Measurements from ENCODE around the gene BSN. TPM values are rescaled to one million over a fixed set of nuclear protein-coding genes. Genes with fewer than 3 reads are reported as not detected.

The BSN gene
- total and polyA plus RNA-seq, 12 donors = 0.06 to 1.4 (median 0.62) TPM

GRCh38 chr3:49670940-49671290, 116.6 kb downstream of the BSN start:
- no peak for ATAC-seq
- H3K27me3 ChIP-seq = no peaks in the 10 kb centered on the region
- 62 to 65% methylated on average over 6 of the region's 6 CpGs for WGBS, 2 donors
- no peak for TF ChIP-seq CTCF (IDR thresholded peaks at IDR 0.05)
- H3K9me3 ChIP-seq = no peaks in the 10 kb centered on the region
- no peak overlapping the region for H3K27ac ChIP-seq
- intact Hi-C loops (cut with DNase I) = loop anchor here in 8 of 10 donors (1.0 to 10.0 kb wide), 8 partner anchors 130 to 214 kb away; partner anchors contain the start of gene DAG1 (in 2 of the 8)
- H3K4me1 ChIP-seq = peaks cover 0 to 21% (median 17%) of the 10 kb centered on the region in 9 donors
- no peak overlapping the region for H3K4me3 ChIP-seq
- DNase-seq = no peak
- H3K36me3 ChIP-seq = peaks cover 0 to 4% (median 3%) of the 10 kb centered on the region in 9 donors

GRCh38 chr3:49671291-49672288, 117.3 kb downstream of the BSN start:
- DNase-seq (peak; percentile 53 to 57), ATAC-seq (peak in 1 of 8 donors; percentile 12)
- H3K9me3 ChIP-seq = no peaks in the 10 kb centered on the region
- H3K4me1 ChIP-seq = peaks cover 0 to 21% (median 17%) of the 10 kb centered on the region in 9 donors
- peak; percentile 54 to 91 (median 81) for TF ChIP-seq CTCF (IDR thresholded peaks at IDR 0.05)
- intact Hi-C loops (cut with DNase I) = loop anchor here in 8 of 10 donors (1.0 to 10.0 kb wide), 8 partner anchors 131 to 214 kb away; partner anchors contain the start of gene DAG1 (in 2 of the 8)
- H3K4me3 ChIP-seq = no peak overlapping the region
- WGBS, 2 donors = 39 to 42% methylated on average over 11 of the region's 11 CpGs
- H3K36me3 ChIP-seq = peaks cover 0 to 11% (median 10%) of the 10 kb centered on the region in 9 donors
- H3K27ac ChIP-seq = no peak overlapping the region
- H3K27me3 ChIP-seq = no peaks in the 10 kb centered on the region

GRCh38 chr3:49673121-49673714, 118.9 kb downstream of the BSN start:
- no peaks in the 10 kb centered on the region for H3K27me3 ChIP-seq
- no peaks in the 10 kb centered on the region for H3K9me3 ChIP-seq
- 19 to 21% methylated on average over 17 of the region's 17 CpGs for WGBS, 2 donors
- peak overlapping the region; percentile 77 to 97 (median 92) for H3K27ac ChIP-seq
- H3K4me1 ChIP-seq = peaks cover 0 to 21% (median 17%) of the 10 kb centered on the region in 9 donors
- intact Hi-C loops (cut with DNase I) = loop anchor here in 3 of 10 donors (5.0 to 10.0 kb wide), 4 partner anchors 136 to 216 kb away; partner anchors contain the start of gene DAG1 (in 2 of the 3)
- peak overlapping the region; percentile 61 to 99 (median 84) for H3K4me3 ChIP-seq
- DNase-seq = no peak
- H3K36me3 ChIP-seq = peaks cover 0 to 27% (median 23%) of the 10 kb centered on the region in 9 donors
- ATAC-seq = peak in 1 of 8 donors; percentile 0
- no peak for TF ChIP-seq CTCF (IDR thresholded peaks at IDR 0.05)

Data from heart right ventricle (tissue), 16 donors.